ENCODE data around the gene CD8A.

Gene CD8A

DNA sequence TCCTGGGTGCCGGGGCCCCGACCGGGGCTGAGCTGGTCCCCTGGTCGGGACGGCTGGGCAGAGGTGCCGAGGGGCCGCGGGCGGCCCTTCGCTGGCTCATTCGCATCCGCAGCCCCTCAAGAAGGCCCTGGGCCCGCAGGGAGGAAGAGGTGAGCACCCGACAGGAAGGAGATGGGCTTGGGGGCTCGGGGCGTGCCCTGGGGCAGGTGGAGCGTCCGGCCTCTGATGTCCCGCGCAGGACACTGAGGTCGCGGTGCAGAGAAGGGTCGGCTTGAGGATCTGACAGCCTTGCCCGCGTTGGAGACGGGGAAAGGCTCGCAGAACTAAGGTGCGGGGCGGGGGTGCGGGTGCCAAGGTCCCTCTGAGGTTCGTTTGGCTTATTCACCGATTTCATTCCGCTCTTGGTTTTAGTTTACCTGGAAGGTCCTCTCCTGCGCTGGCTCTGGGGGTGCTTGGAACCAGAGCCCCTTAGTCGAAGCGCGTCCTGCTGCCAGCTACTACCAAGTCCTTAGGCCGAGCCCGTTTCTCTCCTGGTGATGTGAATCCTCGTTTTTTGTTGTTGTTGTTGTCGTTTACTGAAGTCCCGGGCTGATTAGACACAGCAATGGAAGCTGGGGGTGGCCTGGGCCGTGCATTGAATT lies 18.9 kb upstream of the CD8A start:
- DNase-seq, result no peak

DNA sequence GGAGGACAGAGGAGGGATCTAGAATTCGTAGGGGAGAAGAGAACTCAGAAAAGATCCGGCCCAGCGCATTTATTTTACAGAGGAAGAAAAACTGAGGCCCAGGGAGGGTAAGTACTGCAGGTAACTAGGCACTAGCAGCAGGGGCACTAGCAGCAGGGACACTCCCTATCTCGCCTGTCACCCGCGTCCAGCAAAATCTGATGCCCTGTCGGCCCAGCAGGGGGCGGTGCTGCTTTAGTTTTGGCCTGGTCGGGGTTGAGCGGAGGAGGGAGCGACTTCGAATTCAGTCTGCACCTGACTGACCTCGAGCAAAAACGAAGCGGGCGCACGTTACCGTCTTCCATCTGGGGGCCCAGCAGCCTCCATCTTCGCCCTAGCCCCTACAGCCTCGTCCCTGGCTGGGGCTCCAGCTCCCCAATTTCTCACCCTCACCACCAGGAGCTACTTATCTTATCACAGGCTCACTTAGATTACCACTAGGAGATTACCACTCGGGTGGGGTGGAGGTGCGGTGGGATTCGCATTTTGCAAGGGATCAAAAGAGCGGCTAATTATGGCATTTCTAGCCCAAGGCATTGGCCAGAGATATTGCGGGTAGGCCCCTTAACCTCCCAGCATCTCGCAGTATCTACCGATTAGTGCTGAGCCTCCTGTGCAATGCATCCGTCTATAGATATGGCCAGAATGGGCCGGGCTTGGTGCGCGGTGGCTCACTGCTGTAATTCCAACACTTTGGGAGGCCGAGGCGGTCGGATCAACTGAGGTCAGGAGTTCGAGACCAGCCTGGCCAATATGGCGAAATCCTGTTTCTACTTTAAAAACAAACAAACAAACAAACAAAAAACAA lies 17.8 kb upstream of the CD8A start:
- DNase-seq, result peak; percentile 5 to 94 (median 68)

DNA sequence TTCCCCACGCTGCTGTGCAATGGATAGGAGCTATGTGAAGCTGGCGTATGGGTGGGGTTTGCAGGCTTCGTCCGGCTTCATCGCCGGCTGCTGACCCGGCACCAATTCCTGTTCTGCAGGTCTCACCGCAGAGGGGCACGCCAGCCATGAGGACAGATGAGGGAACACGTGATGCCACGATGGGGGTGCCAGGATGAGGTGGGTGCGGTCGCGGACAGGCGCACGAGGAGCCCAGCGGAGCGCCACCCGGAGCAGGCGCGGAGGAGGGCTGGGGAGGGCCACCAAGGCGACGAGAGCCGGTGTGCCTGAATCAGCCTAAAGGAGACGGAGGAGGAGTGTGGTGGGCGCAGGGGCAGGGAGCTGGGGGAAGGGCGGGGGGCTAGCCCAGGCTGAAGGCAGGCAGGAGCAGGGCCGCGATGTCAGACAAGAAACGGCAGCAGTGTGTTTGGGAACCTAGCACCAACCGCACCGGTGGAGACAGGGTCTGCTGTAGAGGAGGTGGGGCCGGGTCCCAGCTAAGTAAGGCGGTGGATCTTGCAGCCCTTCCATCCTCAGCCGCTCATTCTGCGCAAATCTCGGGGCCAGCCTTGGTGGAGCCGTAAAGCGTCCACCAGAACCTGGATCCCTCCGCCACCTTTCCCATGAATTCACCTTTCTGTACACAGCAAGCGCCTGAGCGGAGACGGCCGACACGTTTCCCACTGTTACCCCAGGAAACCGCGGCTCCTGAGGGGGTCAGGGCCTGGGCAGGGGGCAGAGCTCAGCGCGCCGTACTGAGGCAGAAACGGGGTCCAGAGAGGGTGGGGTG lies 17.0 kb upstream of the CD8A start:
- peak in 54 of 58 donors; percentile 4 to 89 (median 52) for DNase-seq

DNA sequence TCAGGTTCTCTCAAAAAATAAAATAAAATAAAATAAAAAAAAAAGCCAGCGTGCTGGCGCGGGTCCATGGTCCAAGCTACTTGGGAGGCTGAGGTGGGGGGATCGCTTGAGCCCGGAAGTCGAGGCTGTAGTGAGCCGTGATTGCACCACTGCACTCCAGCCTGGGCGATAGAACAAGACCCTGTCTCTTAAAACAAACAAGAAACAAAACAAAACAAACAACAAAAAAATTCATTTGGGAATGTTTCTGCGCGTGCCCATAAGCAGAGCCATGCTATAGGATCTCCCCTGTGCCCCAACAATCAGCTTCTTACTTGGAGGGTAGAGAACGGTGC lies 16.4 kb upstream of the CD8A start:
- DNase-seq, result peak in 2 of 58 donors; percentile 30 to 42

DNA sequence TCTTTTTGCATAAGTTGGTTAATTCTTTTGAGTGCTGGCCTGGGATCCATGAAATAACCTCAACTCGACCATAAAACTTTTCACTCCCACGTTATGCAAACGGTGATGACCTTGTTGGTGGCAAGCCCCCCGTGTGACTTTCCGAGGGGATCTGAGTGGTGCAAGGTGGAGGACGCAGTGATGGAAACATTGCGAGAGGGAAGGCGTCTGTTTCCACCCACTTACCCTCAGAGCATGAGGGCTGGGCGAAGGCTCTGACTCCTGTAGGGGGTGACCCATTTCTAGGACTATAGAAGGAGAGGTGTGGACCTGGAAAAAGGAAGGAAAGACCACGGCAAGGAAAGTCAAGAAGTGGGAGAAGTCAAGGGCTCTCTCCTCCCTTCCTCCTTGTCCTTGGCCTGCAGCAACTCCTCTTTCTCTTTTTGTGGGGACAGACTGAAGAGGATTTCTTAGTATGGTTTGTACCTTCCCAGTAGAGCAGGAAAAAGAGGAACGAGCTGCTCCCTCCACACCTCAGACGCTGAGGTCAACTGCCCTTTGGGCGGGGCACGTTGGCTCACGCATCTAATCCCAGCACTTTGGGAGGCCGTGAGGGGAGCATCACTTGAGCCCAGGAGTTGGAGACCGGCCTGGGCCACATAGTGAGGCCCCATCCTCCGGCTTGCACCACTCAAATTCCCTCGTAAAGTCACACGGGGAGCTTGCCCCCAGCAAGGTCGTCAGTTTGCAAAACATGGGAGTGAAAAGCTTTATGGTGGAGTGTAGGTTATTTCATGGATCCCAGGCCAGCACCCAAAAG lies 15.5 kb upstream of the CD8A start:
- DNase-seq, result no peak

DNA sequence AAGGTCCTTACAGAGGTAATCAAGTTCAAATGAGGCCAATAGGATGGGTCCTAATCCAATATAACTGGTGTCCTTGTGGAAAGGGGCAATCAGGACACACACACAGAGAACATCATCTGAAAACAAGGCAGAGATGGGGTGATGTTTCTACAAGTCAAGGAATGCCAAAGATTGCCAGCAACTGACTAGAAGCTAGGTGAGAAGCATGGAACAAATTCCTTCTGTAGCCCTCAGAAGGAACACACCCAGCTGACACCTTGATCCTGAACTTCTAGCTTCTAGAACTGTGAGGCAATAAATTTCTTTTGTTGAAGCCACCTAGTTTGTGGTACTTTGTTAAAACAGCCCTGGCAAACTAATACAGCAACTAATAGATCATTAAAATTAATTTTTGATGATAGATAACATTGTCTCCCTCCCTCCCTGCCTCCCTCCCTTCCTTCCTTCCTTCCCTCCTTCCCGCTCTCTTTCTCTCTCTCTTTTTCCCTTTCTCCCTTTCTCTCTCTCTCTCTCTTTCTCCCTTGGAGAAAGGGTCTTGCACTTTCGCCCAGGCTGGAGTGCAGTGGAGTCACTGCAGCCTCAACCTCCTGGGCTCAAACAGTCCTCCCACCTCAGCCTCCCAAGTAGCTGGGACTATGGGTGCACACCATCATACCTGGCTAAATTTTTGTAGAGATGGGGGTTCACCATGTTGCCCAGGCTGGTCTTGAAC lies 10.3 kb upstream of the CD8A start:
- no peak for DNase-seq

DNA sequence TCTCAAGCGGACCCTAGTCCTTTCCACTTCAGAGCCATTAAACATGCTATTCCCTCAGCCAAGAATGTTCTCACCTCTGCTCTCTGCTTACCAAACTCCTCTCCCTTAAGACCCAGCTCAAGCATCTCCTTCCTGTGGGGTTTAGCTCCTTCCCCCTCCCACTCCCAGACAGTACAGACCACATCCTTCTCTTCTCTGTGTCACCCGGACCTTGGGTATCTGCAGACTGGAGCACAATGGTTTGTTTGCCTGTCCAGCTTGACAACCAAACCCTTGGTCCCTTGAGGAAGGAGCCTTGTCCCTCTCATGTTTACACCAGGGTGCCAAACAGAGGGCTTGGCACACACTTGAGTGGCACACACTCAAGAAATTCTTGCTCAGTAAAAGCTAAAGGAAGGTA lies 4.1 kb upstream of the CD8A start:
- DNase-seq, result no peak

DNA sequence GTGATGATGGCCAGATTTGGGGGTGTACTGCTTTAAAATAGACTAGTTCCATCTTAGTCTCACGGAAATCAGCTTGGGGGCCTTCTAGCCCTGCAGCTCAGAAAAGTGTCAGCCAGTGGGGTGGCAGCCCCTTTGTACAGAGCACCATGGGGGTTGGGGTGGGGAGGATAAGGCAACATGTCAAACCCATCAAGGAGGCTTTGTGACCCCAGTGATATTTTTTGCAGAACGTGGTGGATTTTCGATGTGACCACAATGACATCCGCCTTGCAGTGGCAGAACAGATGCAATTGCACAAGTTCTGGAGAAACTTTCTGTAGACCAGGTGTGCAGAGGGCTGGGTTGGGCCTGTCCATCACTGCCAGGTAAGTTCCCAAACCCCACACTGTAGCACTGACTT lies 3.0 kb upstream of the CD8A start:
- DNase-seq, result no peak

DNA sequence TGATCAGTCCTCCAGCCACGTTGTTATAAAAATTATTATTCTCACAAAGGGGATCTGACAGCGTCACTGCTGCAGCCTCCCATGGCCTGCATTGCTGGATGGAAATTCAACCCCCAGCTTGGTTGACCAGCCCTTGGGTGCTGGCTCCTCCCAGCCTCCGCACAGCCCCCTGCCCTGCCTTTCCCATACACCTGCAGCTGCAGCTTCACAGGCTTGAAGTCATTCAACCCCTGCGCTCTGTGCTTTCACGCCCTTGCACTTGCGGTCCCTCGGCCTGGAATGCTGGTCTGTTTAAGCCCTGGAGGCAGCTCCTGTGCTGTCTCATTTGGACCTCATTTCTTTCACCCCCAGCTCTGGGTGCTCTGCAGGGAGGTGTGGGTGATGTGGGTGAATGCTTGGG lies 860 bp upstream of the CD8A start:
- DNase-seq, result no peak

DNA sequence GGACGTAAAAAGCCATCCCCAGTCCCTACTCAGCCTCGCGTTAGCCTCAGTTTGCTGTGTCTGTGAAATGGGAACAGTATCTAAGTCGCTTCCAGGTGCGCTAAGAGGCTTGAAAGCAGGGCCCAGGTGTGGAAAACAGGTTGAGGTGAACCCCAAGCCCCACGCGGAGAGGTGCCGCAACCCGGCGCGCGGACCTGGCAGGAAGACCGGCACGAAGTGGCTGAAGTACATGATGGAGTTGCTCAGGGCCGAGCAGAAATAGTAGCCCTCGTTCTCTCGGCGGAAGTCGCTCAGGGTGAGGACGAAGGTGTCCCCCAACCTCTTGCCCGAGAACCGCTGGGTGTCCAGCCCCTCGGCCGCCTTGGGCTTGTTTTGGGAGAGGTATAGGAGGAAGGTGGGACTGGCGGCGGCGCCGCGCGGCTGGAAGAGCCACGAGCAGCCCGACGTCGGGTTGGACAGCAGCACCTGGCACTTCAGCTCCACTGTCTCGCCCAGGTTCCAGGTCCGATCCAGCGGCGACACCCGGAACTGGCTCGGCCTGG lies 508 bp downstream of the CD8A start:
- no peak for DNase-seq

DNA sequence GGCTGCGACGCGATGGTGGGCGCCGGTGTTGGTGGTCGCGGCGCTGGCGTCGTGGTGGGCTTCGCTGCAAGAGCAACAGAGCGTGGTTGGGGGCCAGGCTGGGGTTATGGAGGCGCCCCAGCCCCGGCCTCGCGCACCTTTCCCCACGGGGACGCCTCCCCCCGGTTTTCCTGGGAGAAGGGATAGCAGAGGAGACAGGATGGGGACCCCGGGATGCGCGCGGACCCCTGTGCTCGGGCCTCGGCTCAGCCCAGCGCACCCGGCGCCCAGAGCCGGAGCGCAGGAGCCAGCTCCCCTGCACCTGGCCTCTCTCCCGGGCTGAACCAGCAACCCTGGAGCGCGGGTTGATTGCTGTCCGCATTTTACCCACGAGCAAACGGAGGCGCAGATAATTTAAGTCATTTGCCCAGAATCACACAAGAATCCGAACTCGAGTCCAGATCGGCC lies 1.0 kb downstream of the CD8A start:
- no peak for DNase-seq

DNA sequence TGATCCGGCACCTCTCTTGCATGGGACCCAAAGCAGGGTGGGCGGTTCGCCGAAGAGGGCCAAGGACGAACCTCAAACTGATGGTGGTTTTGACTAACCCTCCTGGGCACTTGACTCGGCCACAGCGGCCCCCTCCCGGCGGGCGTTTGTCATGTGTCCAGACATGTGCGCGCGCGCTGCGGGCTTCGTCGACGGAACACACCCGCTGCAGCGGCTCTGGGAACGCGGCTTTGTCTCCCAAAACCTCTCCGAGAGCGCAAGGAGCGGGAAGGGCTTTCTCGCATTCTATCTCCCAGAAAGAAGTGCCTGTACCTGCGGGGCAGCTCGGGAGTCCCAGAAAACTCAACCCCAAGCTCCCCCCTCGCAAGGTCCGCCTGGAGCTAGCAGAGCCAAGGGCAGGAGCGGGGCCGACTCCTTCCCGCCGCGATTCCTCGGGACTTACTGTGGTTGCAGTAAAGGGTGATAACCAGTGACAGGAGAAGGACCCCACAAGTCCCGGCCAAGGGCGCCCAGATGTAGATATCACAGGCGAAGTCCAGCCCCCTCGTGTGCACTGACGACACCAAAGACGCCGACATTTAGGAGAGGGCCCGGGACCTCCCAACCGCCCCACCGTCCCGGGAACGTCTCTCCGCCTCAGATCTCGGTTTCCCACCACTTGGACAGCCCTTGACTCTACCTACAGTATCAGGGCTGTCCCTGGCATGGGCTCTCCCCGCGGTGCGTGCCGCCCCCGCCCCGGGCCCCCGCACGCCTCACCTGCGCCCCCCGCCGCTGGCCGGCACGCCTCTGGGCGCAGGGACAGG lies 1.6 kb downstream of the CD8A start:
- DNase-seq, result peak in 2 of 58 donors; percentile 5 to 10

DNA sequence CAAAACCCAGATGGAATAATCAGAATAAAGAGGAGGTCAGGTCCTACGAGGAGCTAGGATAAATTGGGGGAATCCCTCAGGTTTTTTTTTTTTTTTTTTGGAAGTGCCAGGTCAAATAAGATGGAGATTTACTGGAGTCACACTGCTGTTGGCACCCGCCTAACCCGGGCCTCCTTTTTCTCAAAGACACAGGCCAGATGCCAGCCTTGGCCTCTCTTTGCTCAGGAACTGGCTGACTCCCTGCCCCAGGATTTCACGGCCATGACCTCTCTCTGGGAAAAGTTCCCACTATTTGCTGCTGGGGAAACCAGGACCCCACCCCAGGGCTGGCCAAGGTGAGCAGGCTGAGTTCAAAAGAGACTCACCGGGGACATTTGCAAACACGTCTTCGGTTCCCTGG lies 2.5 kb downstream of the CD8A start:
- DNase-seq, result peak in 12 of 58 donors; percentile 3 to 45 (median 21)

DNA sequence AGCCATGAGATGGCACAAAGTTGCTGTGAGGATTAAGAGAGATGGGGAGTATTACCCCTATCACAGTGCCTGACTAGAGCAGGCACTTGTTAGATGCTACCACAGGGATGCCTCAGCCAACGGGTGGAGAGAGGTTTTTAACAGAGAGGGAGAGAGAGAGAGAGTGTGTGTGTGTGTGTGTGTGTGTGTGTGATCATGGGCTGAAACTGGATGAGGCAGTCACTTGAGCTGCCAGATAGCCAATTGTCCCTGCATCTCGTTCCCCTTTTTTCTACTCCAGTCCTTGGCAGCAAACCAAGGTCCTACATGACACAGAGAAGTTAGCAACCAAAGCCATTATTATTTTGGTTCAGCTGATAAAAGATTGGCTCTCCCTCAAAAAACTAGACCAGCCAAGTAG lies 3.0 kb downstream of the CD8A start:
- peak in 9 of 58 donors; percentile 10 to 36 (median 13) for DNase-seq

DNA sequence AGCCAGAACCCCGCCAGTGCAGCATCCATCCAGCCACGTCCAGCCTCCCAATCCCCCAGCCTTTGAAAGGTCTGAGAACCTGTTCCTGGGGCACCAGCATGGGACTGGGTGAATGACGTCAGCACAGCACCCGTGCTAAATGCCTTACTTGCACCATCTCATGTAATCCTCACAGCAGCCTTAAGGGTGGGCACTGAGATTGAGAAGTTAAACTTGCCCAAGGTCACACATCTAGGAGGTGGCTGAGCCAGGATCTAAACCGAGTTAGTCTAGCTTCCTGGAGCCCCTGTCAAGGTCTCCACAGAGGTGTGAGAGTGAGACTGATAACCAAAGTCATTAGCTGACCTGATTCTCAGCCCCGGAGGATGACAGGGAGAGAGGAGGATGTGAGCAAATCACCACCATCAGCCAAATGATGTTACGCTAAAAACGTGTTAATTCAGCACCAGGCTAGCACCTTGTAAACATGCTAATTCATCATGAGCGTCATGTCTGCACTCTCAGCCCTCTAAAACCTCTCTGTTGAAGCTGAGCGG lies 4.6 kb downstream of the CD8A start:
- DNase-seq, result no peak

DNA sequence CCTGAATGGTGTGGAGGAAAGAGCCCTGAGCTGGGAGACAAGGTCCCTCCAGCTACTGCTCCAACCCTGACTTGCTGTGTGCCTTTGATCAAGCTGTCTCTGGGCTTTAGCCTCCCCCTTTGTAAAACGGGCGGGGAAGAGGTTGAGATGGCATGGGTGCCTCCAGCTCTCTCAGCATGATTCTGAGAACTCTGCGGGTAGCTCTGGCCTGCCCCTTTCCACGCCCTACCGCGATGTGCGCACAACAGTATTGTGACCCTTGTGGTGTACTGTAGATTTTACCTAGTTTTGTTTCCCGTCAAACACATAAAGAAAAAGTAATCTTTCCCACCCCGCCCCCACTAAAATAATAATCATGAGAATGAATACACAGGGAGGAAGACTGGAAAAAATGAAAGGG lies 5.3 kb downstream of the CD8A start:
- DNase-seq, result no peak

DNA sequence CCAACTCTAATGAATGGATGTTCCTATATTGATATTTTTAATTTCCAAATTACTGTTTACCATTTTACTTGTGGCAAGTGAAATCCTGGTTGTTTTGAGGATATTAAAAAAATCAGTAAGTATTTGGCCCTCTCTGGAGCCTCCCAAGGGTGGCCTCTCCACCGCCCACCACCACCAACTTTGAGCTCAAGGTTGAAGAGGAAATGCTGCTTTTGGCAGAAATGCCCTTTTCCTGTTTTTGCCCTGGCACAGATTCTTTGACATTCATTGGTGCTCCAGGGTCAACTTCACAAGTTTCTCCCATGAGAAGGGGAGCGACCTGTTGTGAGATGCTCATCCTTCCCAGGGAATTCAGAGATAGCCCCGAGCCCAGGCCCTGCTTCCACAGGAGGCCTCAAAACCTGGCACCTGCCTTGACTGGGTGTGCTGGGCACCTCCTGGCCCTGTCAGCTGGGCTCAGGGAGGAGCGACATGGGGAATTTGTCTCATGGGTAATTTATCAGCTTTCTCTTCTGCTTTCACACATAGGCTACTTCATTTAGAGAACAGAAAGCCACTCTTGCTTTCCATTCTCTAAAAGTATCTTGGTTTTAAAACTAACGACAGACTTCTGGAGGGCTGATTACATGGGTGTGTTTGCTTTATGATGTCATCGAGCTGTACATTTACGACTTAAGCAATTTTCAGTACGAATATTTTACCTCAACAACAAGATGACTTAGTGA lies 6.9 kb downstream of the CD8A start:
- peak in 1 of 58 donors; percentile 7 for DNase-seq

DNA sequence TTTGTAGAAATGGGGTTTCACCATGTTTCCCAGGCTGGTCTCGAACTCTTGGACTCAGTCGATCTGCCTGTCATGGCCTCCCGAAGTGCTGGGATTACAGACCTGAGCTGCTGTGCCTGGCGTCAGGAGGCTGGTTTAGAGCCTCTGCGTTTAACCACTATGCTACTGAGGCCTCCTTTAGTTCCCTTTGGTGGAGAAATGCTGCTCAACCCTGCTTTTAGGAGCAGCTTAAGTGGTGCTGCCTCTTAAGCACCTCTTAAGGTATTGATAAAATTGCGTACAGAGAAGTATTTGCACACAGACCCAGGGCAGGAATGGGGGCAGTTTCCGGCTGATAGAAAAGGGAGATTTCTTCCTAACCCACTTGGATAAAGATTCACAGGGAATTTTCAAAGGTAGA lies 8.0 kb downstream of the CD8A start:
- no peak for DNase-seq
